Type B pancreatic cell (in vitro differentiated cells): ENCODE measurements around the gene CADPS. TPM values are rescaled to one million over a fixed set of nuclear protein-coding genes. Genes with fewer than 3 reads are reported as not detected.
A peak's percentile ranks its signal among the peaks of the same experiment; 100 is the strongest.

Source experiments
- DNase-seq: peaks from one replicate; pipeline ENCODE4 v3.0.0; 2021; ENCODE audit warnings: mixed read lengths; ENCODE audit not compliant: unreplicated experiment; ENCODE audit errors: extremely low spot score
- H3K27ac Mint-ChIP-seq: 2 replicates; pipeline ENCODE4 v1.8.0; 2021; ENCODE audit warnings: mild to moderate bottlenecking, mixed read lengths
- H3K27me3 Mint-ChIP-seq: 2 replicates; pipeline ENCODE4 v1.8.0; 2021; ENCODE audit warnings: mixed read lengths
- H3K36me3 Mint-ChIP-seq: 2 replicates; pipeline ENCODE4 v1.8.0; 2021; ENCODE audit warnings: mixed read lengths
- H3K4me1 Mint-ChIP-seq: one replicate; pipeline ENCODE4 v1.8.0; 2021; ENCODE audit warnings: mixed read lengths; ENCODE audit not compliant: unreplicated experiment
- H3K4me3 Mint-ChIP-seq: 2 replicates; pipeline ENCODE4 v1.8.0; 2021; ENCODE audit warnings: mild to moderate bottlenecking, mixed read lengths
- H3K9me3 Mint-ChIP-seq: 2 replicates; pipeline ENCODE4 v1.8.0; 2021; ENCODE audit warnings: mixed read lengths
- CTCF ChIP-seq: fragments of 200-600 bp; sonication (generic); conservative IDR thresholded peaks from 2 replicates; pipeline ENCODE4 v1.5.0; 2021; ENCODE audit warnings: antibody characterized with exemption, mild to moderate bottlenecking
- total RNA-seq: library from RNA; stranded (reverse); gene quantifications from 2 replicates; pipeline ENCODE4 v1.2.1, GENCODE V29; 2021; ENCODE audit warnings: low replicate concordance

CADPS gene
- total RNA-seq, 1 donor from 2014 or later, result 21.6 TPM

- Mint-ChIP-seq H3K9me3 (no peaks in the 10 kb centered on the region), H3K27me3 (peaks cover 16% of the 10 kb centered on the region), H3K27ac (no peak overlapping the region), H3K36me3 (no peaks in the 10 kb centered on the region), H3K4me1 (peaks cover 10% of the 10 kb centered on the region), H3K4me3 (no peak overlapping the region)
- TF ChIP-seq CTCF, result no peak
- DNase-seq, result no peak
Observed at GRCh38 chr3:62672270-62672987, 202.8 kb downstream of the CADPS start.

- H3K4me3 Mint-ChIP-seq, result no peak overlapping the region
- no peaks in the 10 kb centered on the region for H3K9me3 Mint-ChIP-seq
- H3K36me3 Mint-ChIP-seq, result no peaks in the 10 kb centered on the region
- peaks cover 12% of the 10 kb centered on the region for H3K4me1 Mint-ChIP-seq
- no peak for TF ChIP-seq CTCF
- DNase-seq, result no peak
- H3K27ac Mint-ChIP-seq, result no peak overlapping the region
- peaks cover 27% of the 10 kb centered on the region for H3K27me3 Mint-ChIP-seq
Observed at GRCh38 chr3:62670351-62670750, 204.9 kb downstream of the CADPS start.

- Mint-ChIP-seq H3K36me3 (no peaks in the 10 kb centered on the region), H3K4me3 (no peak overlapping the region), H3K4me1 (peaks cover 12% of the 10 kb centered on the region), H3K9me3 (no peaks in the 10 kb centered on the region), H3K27ac (no peak overlapping the region), H3K27me3 (peaks cover 27% of the 10 kb centered on the region)
- TF ChIP-seq CTCF, result no peak
- DNase-seq, result no peak
Observed at GRCh38 chr3:62669161-62669560, 206.1 kb downstream of the CADPS start.

- peaks cover 13% of the 10 kb centered on the region for H3K4me1 Mint-ChIP-seq
- peaks cover 30% of the 10 kb centered on the region for H3K27me3 Mint-ChIP-seq
- H3K36me3 Mint-ChIP-seq, result no peaks in the 10 kb centered on the region
- no peak for DNase-seq
- no peaks in the 10 kb centered on the region for H3K9me3 Mint-ChIP-seq
- H3K4me3 Mint-ChIP-seq, result no peak overlapping the region
- peak; percentile 56 for TF ChIP-seq CTCF
- no peak overlapping the region for H3K27ac Mint-ChIP-seq
Observed at GRCh38 chr3:62667714-62668113, 207.5 kb downstream of the CADPS start.

DNA sequence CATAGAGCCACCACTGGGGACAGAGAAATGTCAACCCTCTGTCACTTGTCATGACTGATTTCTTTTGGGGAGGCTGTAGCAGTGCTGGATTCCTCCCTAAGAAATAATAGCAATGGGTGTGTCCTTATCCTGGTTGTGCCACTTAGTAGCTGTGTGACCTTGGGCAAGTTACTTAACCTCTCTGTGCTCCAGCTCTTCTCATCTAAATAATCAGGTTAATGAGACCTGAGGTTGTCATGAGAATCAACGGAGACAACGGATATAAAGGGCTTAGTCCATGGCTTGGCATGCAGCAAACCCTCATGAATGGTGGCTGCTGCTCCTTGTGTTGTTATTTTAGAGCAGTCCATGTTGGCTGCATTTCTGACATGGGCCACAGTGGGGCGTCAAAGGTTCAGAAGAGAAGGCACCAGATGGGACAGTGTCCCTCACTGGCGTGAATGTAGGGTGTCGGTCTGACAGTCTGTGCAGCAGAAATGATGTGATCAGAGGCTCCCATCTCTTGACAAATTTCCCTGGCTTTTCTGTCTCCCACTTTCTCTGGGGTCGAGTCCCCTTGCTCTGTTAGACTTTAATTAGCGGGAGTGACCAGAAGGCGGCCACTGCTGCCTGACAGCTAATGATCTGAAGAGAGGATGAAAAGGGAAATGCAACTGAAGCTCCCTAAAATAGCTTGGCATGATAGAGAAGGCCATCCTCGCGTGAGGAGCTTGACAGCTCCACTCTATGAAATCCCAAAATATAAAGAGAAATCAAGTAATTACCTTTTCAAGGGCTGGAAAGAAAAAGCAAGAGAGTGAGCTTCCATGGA lies 209.4 kb downstream of the CADPS start:
- Mint-ChIP-seq H3K9me3 (no peaks in the 10 kb centered on the region), H3K27ac (no peak overlapping the region), H3K36me3 (no peaks in the 10 kb centered on the region), H3K4me1 (peaks cover 12% of the 10 kb centered on the region), H3K27me3 (peaks cover 42% of the 10 kb centered on the region), H3K4me3 (peak overlapping the region; percentile 27)
- peak; percentile 89 for TF ChIP-seq CTCF
- DNase-seq, result peak; percentile 72
